HCT116 (cell line): ENCODE data around the gene CLDN9. TPM values are rescaled to one million over a fixed set of nuclear protein-coding genes. Genes with fewer than 3 reads are reported as not detected.

Source experiments
- ATAC-seq: fragments of 200-7000 bp; cut with Tn5 transposase; 2 replicates; pipeline ENCODE4 v1.9.1; 2020; ENCODE audit warnings: mild to moderate bottlenecking, moderate library complexity
- BruUV-seq: library from RNA; stranded (reverse); fragments of 400-500 nt; replicated peaks from 2 replicates; lab custom pipeline; 2021; lab: Mats Ljungman, UMichigan
- CTCF ChIA-PET: fragments of 300-600 bp; sonication (Branson Sonifier 250); formaldehyde crosslinking; loops from one replicate; lab custom pipeline; 2021; ENCODE audit warnings: antibody characterized with exemption; lab: Charles Lee
- POLR2A ChIA-PET: fragments of 300-600, 350-600 bp; sonication (Branson Sonifier 250); formaldehyde crosslinking; loops from one replicate; lab custom pipeline; 2021; ENCODE audit warnings: antibody characterized with exemption; lab: Charles Lee
- RAD21 ChIA-PET, 2 experiments: fragments of 300-600 bp; sonication (Branson Sonifier 250); formaldehyde crosslinking; loops; one replicate each; lab custom pipeline; 2023; ENCODE audit warnings: low total read pairs in 2 of 2; ENCODE audit not compliant: uncharacterized antibody in 2 of 2, unreplicated experiment in 2 of 2, low non-redundant PET in 1 of 2; lab: Charles Lee
- DNase-seq: peaks from one replicate; pipeline ENCODE4 v3.0.0-alpha.2; 2010; ENCODE audit warnings: low read depth, low spot score
- H2AFZ ChIP-seq: fragments of 200-600 bp; shearing (Covaris generic), sonication (generic); 2 replicates; pipeline ENCODE4 v1.6.1; 2017; ENCODE audit warnings: low read depth, mixed run types, mixed read lengths, antibody characterized with exemption, low read length; ENCODE audit not compliant: poor library complexity, severe bottlenecking
- H3K27ac ChIP-seq: 2 replicates; pipeline ENCODE4 v1.5.1; 2012; ENCODE audit warnings: low read depth, low read length
- H3K27me3 ChIP-seq: fragments of 200-600 bp; sonication (generic); 2 replicates; pipeline ENCODE4 v1.6.1; 2016; ENCODE audit warnings: mixed run types, low read length, mixed read lengths; ENCODE audit not compliant: insufficient read depth
- H3K36me3 ChIP-seq, 2 experiments: fragments of 200-500 bp in 1 of 2; fragments of 200-600 bp in 1 of 2; sonication (Bioruptor generic) in 1 of 2; sonication (generic) in 1 of 2; 2 replicates each; pipeline versions ENCODE4 v1.5.1 to v1.6.1; 2014 to 2016; ENCODE audit warnings: low read length in 2 of 2, inconsistent platforms in 1 of 2, mixed read lengths in 1 of 2, mixed run types in 1 of 2; ENCODE audit not compliant: insufficient read depth in 2 of 2, control insufficient read depth in 1 of 2
- H3K4me1 ChIP-seq, 2 experiments: fragments of 200-600 bp in 1 of 2; sonication (generic) in 1 of 2; 2 replicates each; pipeline versions ENCODE4 v1.5.1 to v1.6.1; 2012 to 2017; ENCODE audit warnings: low read length in 2 of 2, inconsistent platforms in 1 of 2, mild to moderate bottlenecking in 1 of 2, mixed read lengths in 1 of 2, mixed run types in 1 of 2, moderate library complexity in 1 of 2; ENCODE audit not compliant: insufficient read depth in 2 of 2, control insufficient read depth in 1 of 2
- H3K4me2 ChIP-seq: fragments of 200-600 bp; sonication (generic); 2 replicates; pipeline ENCODE4 v1.6.1; 2017; ENCODE audit warnings: mixed run types, low read length, mixed read lengths
- H3K4me3 ChIP-seq, 2 experiments: fragments of 200-600 bp in 1 of 2; sonication (generic) in 1 of 2; replicated peaks in 1 of 2; 2 replicates each; pipeline ENCODE4 v1.5.1; 2011 to 2016; ENCODE audit warnings: low read length in 2 of 2, control low read depth in 1 of 2, low read depth in 1 of 2, mild to moderate bottlenecking in 1 of 2, mixed read lengths in 1 of 2, mixed run types in 1 of 2
- H3K79me2 ChIP-seq: fragments of 200-600 bp; sonication (generic); 2 replicates; pipeline ENCODE4 v1.6.1; 2017; ENCODE audit warnings: mild to moderate bottlenecking, mixed run types, low read length, moderate library complexity, mixed read lengths; ENCODE audit not compliant: insufficient read depth
- H3K9ac ChIP-seq: fragments of 200-600 bp; sonication (generic); 2 replicates; pipeline ENCODE4 v1.6.1; 2016; ENCODE audit warnings: low read length, mixed read lengths
- H3K9me2 ChIP-seq: fragments of 200-600 bp; sonication (generic), shearing (Covaris generic); 2 replicates; pipeline ENCODE4 v1.6.1; 2017; ENCODE audit warnings: mixed run types, mild to moderate bottlenecking, moderate library complexity; ENCODE audit not compliant: insufficient read depth
- H3K9me3 ChIP-seq, 2 experiments: fragments of 200-500 bp in 1 of 2; fragments of 200-600 bp in 1 of 2; sonication (Bioruptor generic) in 1 of 2; sonication (generic) in 1 of 2; 2 replicates each; pipeline ENCODE4 v1.6.1; 2014 to 2017; ENCODE audit warnings: low read length in 2 of 2, mixed read lengths in 2 of 2, inconsistent platforms in 1 of 2, low read depth in 1 of 2, mild to moderate bottlenecking in 1 of 2, mixed run types in 1 of 2, moderate library complexity in 1 of 2; ENCODE audit not compliant: control insufficient read depth in 1 of 2, insufficient read depth in 1 of 2
- H4K20me1 ChIP-seq: fragments of 200-600 bp; sonication (generic), shearing (Covaris generic); 2 replicates; pipeline ENCODE4 v1.6.1; 2017; ENCODE audit warnings: mixed run types, mild to moderate bottlenecking, moderate library complexity; ENCODE audit not compliant: insufficient read depth
- POLR2AphosphoS5 ChIP-seq: IDR thresholded peaks from 2 replicates; pipeline ENCODE4 v1.6.1; 2011; ENCODE audit warnings: mild to moderate bottlenecking, low read depth, low read length, moderate library complexity
- SIN3A ChIP-seq: IDR thresholded peaks from 2 replicates; pipeline ENCODE4 v1.6.1; 2012; ENCODE audit warnings: low read depth
- intact Hi-C: fragments of 100-400 bp; cut with micrococcal nuclease; formaldehyde crosslinking; loops from 2 replicates; pipeline ENCODE4 v1.10.0; 2022
- total RNA-seq: library from RNA; stranded (reverse); gene quantifications from one replicate; pipeline ENCODE4 v1.2.1, GENCODE V29; 2021; ENCODE audit not compliant: unreplicated experiment
- TF ChIP-seq, protein P1 (sequence below): IDR thresholded peaks from 2 replicates; pipeline ENCODE4 v1.6.1; 2012
- TF ChIP-seq, protein P2 (sequence below), 3 experiments: fragments of 200-600 bp in 1 of 3; sonication (generic) in 1 of 3; IDR thresholded peaks in 2 of 3; conservative IDR thresholded peaks in 1 of 3; 2 replicates each; pipeline ENCODE4 v1.5.1; 2012 to 2017; ENCODE audit warnings: low read depth in 2 of 3, low read length in 2 of 3, antibody characterized with exemption in 1 of 3, borderline replicate concordance in 1 of 3, control low read depth in 1 of 3, mild to moderate bottlenecking in 1 of 3, mixed read lengths in 1 of 3, mixed run types in 1 of 3, moderate library complexity in 1 of 3; ENCODE audit not compliant: insufficient read depth in 1 of 3
- TF ChIP-seq, protein P3 (sequence below): IDR thresholded peaks from 2 replicates; pipeline ENCODE4 v1.6.1; 2012

CLDN9 gene
- total RNA-seq, 1 experiment from 2014 or later = 0.76 TPM

DNA sequence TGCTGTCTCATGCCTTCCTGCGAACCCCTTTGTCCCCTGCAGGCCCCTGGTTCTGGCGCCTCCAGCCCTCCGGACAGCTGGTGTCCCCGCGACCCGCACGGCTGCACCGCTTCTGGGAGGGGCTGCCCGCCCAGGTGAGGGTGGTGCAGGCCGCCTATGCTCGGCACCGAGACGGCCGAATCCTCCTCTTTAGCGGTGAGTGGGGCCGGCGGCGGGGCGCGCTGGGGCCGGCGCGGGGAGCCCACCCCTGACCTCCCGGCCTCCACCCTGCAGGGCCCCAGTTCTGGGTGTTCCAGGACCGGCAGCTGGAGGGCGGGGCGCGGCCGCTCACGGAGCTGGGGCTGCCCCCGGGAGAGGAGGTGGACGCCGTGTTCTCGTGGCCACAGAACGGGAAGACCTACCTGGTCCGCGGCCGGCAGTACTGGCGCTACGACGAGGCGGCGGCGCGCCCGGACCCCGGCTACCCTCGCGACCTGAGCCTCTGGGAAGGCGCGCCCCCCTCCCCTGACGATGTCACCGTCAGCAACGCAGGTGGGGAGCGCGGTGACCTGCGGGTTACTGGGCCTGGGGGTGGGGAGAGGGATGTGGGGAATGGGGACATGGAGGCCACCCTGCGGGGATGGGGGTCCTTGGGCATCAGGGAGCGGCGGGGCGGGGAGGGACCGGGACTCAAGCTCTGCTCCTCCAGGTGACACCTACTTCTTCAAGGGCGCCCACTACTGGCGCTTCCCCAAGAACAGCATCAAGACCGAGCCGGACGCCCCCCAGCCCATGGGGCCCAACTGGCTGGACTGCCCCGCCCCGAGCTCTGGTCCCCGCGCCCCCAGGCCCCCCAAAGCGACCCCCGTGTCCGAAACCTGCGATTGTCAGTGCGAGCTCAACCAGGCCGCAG lies 45.7 kb downstream of the CLDN9 start:
- ChIA-PET CTCF (interaction anchor here (0.6 to 2.5 kb wide), 12 partner anchors 9 to 108 kb away, joined by 3 to 16 read pairs (median 5); no protein-coding TSS in a partner anchor), POLR2A (interaction anchor here (0.6 to 1.7 kb wide), 5 partner anchors 11 to 117 kb away, joined by 3 to 6 read pairs (median 4); partner anchors contain the start of gene TNFRSF12A), RAD21 (interaction anchor here in 1 of 2 experiments (1.0 kb wide), 1 partner anchor 27 kb away, joined by 5 read pairs; no protein-coding TSS in a partner anchor)
- TF ChIP-seq, protein P1, sequence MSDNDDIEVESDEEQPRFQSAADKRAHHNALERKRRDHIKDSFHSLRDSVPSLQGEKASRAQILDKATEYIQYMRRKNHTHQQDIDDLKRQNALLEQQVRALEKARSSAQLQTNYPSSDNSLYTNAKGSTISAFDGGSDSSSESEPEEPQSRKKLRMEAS = no peak
- TF ChIP-seq, protein P2, sequence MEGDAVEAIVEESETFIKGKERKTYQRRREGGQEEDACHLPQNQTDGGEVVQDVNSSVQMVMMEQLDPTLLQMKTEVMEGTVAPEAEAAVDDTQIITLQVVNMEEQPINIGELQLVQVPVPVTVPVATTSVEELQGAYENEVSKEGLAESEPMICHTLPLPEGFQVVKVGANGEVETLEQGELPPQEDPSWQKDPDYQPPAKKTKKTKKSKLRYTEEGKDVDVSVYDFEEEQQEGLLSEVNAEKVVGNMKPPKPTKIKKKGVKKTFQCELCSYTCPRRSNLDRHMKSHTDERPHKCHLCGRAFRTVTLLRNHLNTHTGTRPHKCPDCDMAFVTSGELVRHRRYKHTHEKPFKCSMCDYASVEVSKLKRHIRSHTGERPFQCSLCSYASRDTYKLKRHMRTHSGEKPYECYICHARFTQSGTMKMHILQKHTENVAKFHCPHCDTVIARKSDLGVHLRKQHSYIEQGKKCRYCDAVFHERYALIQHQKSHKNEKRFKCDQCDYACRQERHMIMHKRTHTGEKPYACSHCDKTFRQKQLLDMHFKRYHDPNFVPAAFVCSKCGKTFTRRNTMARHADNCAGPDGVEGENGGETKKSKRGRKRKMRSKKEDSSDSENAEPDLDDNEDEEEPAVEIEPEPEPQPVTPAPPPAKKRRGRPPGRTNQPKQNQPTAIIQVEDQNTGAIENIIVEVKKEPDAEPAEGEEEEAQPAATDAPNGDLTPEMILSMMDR (IDR thresholded peaks at IDR 0.05 in 2 of 3, conservative IDR thresholded peaks at IDR 0.05 in 1 of 3; ENCODE audit: borderline replicate concordance in 1 of 3, insufficient read depth in 1 of 3, low read depth in 2 of 3, low read length in 2 of 3) = peak in 1 of 3 experiments; percentile 23; a peak in 1 of 6 replicates
- TF ChIP-seq SIN3A (no peak), POLR2AphosphoS5 (no peak)
- TF ChIP-seq, protein P3, sequence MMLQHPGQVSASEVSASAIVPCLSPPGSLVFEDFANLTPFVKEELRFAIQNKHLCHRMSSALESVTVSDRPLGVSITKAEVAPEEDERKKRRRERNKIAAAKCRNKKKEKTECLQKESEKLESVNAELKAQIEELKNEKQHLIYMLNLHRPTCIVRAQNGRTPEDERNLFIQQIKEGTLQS = no peak
- no peaks in the 10 kb centered on the region for H3K9me2 ChIP-seq
- no peaks in the 10 kb centered on the region for H4K20me1 ChIP-seq
- H3K36me3 ChIP-seq = no peaks in the 10 kb centered on the region
- H3K27ac ChIP-seq = peak overlapping the region; percentile 84
- H3K27me3 ChIP-seq = no peaks in the 10 kb centered on the region
- BruUV-seq = no TSS peak
- H2AFZ ChIP-seq = no peak overlapping the region
- H3K4me3 ChIP-seq = peak overlapping the region; percentile 81 to 87
- intact Hi-C loops = loop anchor here (2.0 to 10.0 kb wide), 2 partner anchors 70 to 116 kb away; no protein-coding TSS in a partner anchor
- DNase-seq (peak; percentile 35), ATAC-seq (peak; percentile 72)
- peak overlapping the region; percentile 95 for H3K9ac ChIP-seq
- peak overlapping the region; percentile 95 for H3K4me2 ChIP-seq
- H3K9me3 ChIP-seq = no peaks in the 10 kb centered on the region
- H3K4me1 ChIP-seq = peaks cover 0 to 22% of the 10 kb centered on the region in 2 experiments; a peak in 3 of 4 replicates
- no peaks in the 10 kb centered on the region for H3K79me2 ChIP-seq
